ENCODE results near the gene COLEC12.

The COLEC12 gene

GRCh38 chr18:384897-385296 is 115.6 kb downstream of the COLEC12 start:
- H3K27ac ChIP-seq (ENCODE audit: low read length), result no peak overlapping the region
- no peak overlapping the region for H2AFZ ChIP-seq (ENCODE audit: low read depth, low read length)
- H3K4me3 ChIP-seq (ENCODE audit: low read length), result no peak overlapping the region
- H3K79me2 ChIP-seq (ENCODE audit: low read length), result no peaks in the 10 kb centered on the region
- H3K4me2 ChIP-seq (ENCODE audit: low read length), result no peak overlapping the region
- no peak overlapping the region for H3K9ac ChIP-seq (ENCODE audit: low read length)
- H4K20me1 ChIP-seq (ENCODE audit: insufficient read depth, low read length), result no peaks in the 10 kb centered on the region
- H3K27me3 ChIP-seq (ENCODE audit: low read depth, low read length), result no peaks in the 10 kb centered on the region; the same call in 1 of the 2 replicates
- no peaks in the 10 kb centered on the region for H3K9me3 ChIP-seq (ENCODE audit: insufficient read depth, low read length)
- H3K36me3 ChIP-seq (replicated peaks; ENCODE audit: low read depth, low read length), result no peaks in the 10 kb centered on the region
- H3K4me1 ChIP-seq (ENCODE audit: low read length), result no peaks in the 10 kb centered on the region
- TF ChIP-seq EZH2phosphoT487 (IDR thresholded peaks at IDR 0.05; ENCODE audit: low read depth) (no peak), CTCF (IDR thresholded peaks at IDR 0.05; ENCODE audit: low read depth, low read length) (no peak)

DNA sequence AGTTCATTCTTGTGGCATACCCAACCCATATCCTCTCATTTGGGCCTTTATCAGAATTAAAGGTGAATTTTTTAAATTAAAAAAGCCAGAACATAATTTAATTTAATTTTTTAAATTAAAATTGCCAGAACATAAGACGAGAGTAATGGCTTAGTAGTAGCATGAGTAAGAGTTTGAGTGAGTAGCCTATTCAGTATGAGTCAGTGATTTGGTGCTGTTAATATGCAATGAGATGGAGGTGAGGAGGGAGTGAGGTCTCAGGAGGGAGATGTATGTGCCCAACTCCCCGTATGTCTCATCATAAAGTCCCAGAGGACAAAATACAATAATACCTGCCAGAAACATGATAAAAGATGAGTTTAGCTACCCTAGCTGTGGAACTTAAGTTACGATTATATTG is 117.4 kb downstream of the COLEC12 start:
- TF ChIP-seq CTCF (IDR thresholded peaks at IDR 0.05; ENCODE audit: low read depth, low read length) (no peak), EZH2phosphoT487 (IDR thresholded peaks at IDR 0.05; ENCODE audit: low read depth) (no peak)
- Histone ChIP-seq H3K9ac (ENCODE audit: low read length) (no peak overlapping the region), H3K4me3 (ENCODE audit: low read length) (no peak overlapping the region), H3K79me2 (ENCODE audit: low read length) (no peaks in the 10 kb centered on the region), H2AFZ (ENCODE audit: low read depth, low read length) (no peak overlapping the region), H3K27me3 (ENCODE audit: low read depth, low read length) (no peaks in the 10 kb centered on the region; the same call in 1 of the 2 replicates), H3K36me3 (replicated peaks; ENCODE audit: low read depth, low read length) (no peaks in the 10 kb centered on the region), H4K20me1 (ENCODE audit: insufficient read depth, low read length) (no peaks in the 10 kb centered on the region), H3K9me3 (ENCODE audit: insufficient read depth, low read length) (no peaks in the 10 kb centered on the region), H3K27ac (ENCODE audit: low read length) (no peak overlapping the region), H3K4me1 (ENCODE audit: low read length) (peaks cover 3% of the 10 kb centered on the region; the same call in 1 of the 2 replicates), H3K4me2 (ENCODE audit: low read length) (no peak overlapping the region)

DNA sequence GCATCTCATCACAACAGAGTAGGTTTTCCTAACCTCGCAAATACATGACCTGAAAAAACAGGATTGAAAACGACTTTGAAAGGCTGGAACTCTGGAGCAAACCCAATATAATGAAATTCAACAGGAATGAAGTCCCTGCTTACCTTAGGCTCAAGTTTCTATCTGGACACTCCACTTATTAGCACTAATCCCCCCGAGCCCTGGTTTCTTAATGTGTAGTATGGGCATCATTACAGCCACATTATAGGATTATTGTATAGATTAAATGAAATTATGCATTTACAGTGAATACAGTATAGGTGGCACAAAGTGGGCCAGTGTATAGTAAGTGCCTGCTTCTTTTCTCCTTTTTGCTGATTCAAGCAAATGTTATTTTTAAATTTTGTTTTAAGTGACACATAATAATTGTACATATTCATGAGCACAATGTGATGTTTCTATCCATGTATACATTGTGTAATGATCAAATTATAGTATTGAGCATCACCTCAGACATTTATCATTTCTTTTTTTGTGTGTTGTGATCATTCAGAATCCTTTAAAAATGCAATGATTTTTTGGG is 118.0 kb downstream of the COLEC12 start:
- TF ChIP-seq CTCF (IDR thresholded peaks at IDR 0.05; ENCODE audit: low read depth, low read length), result no peak
- no peak for TF ChIP-seq EZH2phosphoT487 (IDR thresholded peaks at IDR 0.05; ENCODE audit: low read depth)
- Histone ChIP-seq H4K20me1 (ENCODE audit: insufficient read depth, low read length) (no peaks in the 10 kb centered on the region), H3K9ac (ENCODE audit: low read length) (no peak overlapping the region), H3K4me2 (ENCODE audit: low read length) (no peak overlapping the region), H3K9me3 (ENCODE audit: insufficient read depth, low read length) (no peaks in the 10 kb centered on the region), H3K36me3 (replicated peaks; ENCODE audit: low read depth, low read length) (no peaks in the 10 kb centered on the region), H3K79me2 (ENCODE audit: low read length) (no peaks in the 10 kb centered on the region), H3K4me3 (ENCODE audit: low read length) (no peak overlapping the region), H2AFZ (ENCODE audit: low read depth, low read length) (no peak overlapping the region), H3K27ac (ENCODE audit: low read length) (no peak overlapping the region), H3K27me3 (ENCODE audit: low read depth, low read length) (no peaks in the 10 kb centered on the region; the same call in 1 of the 2 replicates), H3K4me1 (ENCODE audit: low read length) (peaks cover 3% of the 10 kb centered on the region; the same call in 1 of the 2 replicates)

- no peak overlapping the region for H3K4me3 ChIP-seq (ENCODE audit: low read length)
- no peaks in the 10 kb centered on the region for H3K9me3 ChIP-seq (ENCODE audit: insufficient read depth, low read length)
- H3K79me2 ChIP-seq (ENCODE audit: low read length), result no peaks in the 10 kb centered on the region
- H3K4me2 ChIP-seq (ENCODE audit: low read length), result no peak overlapping the region
- H4K20me1 ChIP-seq (ENCODE audit: insufficient read depth, low read length), result no peaks in the 10 kb centered on the region
- no peak overlapping the region for H2AFZ ChIP-seq (ENCODE audit: low read depth, low read length)
- no peak overlapping the region for H3K27ac ChIP-seq (ENCODE audit: low read length)
- no peak overlapping the region for H3K9ac ChIP-seq (ENCODE audit: low read length)
- TF ChIP-seq EZH2phosphoT487 (IDR thresholded peaks at IDR 0.05; ENCODE audit: low read depth), result no peak
- TF ChIP-seq CTCF (IDR thresholded peaks at IDR 0.05; ENCODE audit: low read depth, low read length), result no peak
- no peaks in the 10 kb centered on the region; the same call in 1 of the 2 replicates for H3K27me3 ChIP-seq (ENCODE audit: low read depth, low read length)
- peaks cover 3% of the 10 kb centered on the region; the same call in 1 of the 2 replicates for H3K4me1 ChIP-seq (ENCODE audit: low read length)
- H3K36me3 ChIP-seq (replicated peaks; ENCODE audit: low read depth, low read length), result no peaks in the 10 kb centered on the region
Observed at GRCh38 chr18:379681-380330, 120.7 kb downstream of the COLEC12 start.

All from OCI-LY3 (cell line).